ENCODE results near the gene ARHGAP31.

GRCh38 chr3:119433613-119434325 lies 139.6 kb downstream of the ARHGAP31 start:
- no peak for TF ChIP-seq CTCF (IDR thresholded peaks at IDR 0.05)
- TF ChIP-seq POLR2A (IDR thresholded peaks at IDR 0.05), result no peak
